Activated CD4-positive, alpha-beta T cell treated with anti-CD3 and anti-CD28 coated beads for 36 hours (primary cell): Measurements from ENCODE around the gene ITGB1. TPM values are rescaled to one million over a fixed set of nuclear protein-coding genes. Genes with fewer than 3 reads are reported as not detected.

Source experiments
- ATAC-seq: fragments of 200-7000 bp; cut with Tn5 transposase; one replicate; pipeline ENCODE4 v1.10.0; 2021; ENCODE audit warnings: mild to moderate bottlenecking, moderate library complexity
- CTCF ChIA-PET: fragments of 350-600 bp; sonication (Branson Sonifier 250); formaldehyde crosslinking; loops from one replicate; lab custom pipeline; 2021; ENCODE audit warnings: antibody characterized with exemption; lab: Charles Lee
- POLR2A ChIA-PET: fragments of 350-600 bp; sonication (Branson Sonifier 250); formaldehyde crosslinking; loops from one replicate; lab custom pipeline; 2021; ENCODE audit warnings: antibody characterized with exemption, inconsistent platforms; lab: Charles Lee
- DNase-seq: peaks from one replicate; pipeline ENCODE4 v3.0.0-alpha.2; 2020
- H3K27ac Mint-ChIP-seq: one replicate; pipeline ENCODE4 v1.8.0; 2021; ENCODE audit warnings: mixed read lengths
- H3K27me3 Mint-ChIP-seq: one replicate; pipeline ENCODE4 v1.8.0; 2021; ENCODE audit warnings: mixed read lengths
- H3K36me3 Mint-ChIP-seq: one replicate; pipeline ENCODE4 v1.8.0; 2021; ENCODE audit warnings: low read depth, mixed read lengths
- H3K4me1 Mint-ChIP-seq: one replicate; pipeline ENCODE4 v1.8.0; 2021; ENCODE audit warnings: mixed read lengths
- H3K4me3 Mint-ChIP-seq: one replicate; pipeline ENCODE4 v1.8.0; 2021; ENCODE audit warnings: mild to moderate bottlenecking, moderate library complexity, mixed read lengths
- H3K9me3 Mint-ChIP-seq: one replicate; pipeline ENCODE4 v1.8.0; 2021; ENCODE audit warnings: low read depth, mixed read lengths
- intact Hi-C, 2 experiments: fragments of 100-400 bp; cut with DNase I in 1 of 2; cut with micrococcal nuclease in 1 of 2; formaldehyde crosslinking; loops; one replicate each; pipeline versions ENCODE4 v1.14.2 to v1.15.1; 2022 to 2024; cut with DNase I, micrococcal nuclease
- total RNA-seq, 2 experiments: library from RNA; stranded (reverse); gene quantifications; one replicate each; pipeline ENCODE4 v1.2.3, GENCODE V29; 2021

The ITGB1 gene
- total RNA-seq, 2 experiments from 2014 or later, result 57.6 to 68.9 TPM

DNA sequence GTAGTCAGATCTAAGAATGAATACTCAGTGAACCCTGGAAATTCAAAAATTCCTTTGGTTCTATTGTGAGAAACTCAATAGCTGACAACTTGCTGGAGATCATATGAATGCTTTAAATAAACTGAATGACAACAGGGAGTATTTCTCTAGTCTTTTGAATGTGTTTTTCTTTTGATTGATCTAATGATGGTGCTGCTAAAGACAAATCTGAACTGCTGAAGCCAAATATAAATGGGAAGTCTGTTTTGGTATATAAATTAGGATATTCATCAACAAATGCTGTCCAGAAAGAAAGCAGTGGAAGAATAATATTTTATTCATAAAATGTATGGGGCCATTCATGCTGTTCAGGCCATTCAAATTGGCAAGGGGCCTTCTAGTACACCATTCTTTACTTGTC, 79.4 kb downstream of the ITGB1 start:
- intact Hi-C loops, result no loop called here
- Mint-ChIP-seq H3K27me3 (no peaks in the 10 kb centered on the region), H3K27ac (no peak overlapping the region), H3K4me1 (peaks cover 7% of the 10 kb centered on the region), H3K9me3 (no peaks in the 10 kb centered on the region), H3K36me3 (no peaks in the 10 kb centered on the region), H3K4me3 (no peak overlapping the region)
- CTCF ChIA-PET, result interaction anchor here (0.6 kb wide), 1 partner anchor 500 kb away, joined by 3 read pairs; no protein-coding TSS in a partner anchor
- POLR2A ChIA-PET, result no interaction called here
- DNase-seq, result no peak
- no peak for ATAC-seq

DNA sequence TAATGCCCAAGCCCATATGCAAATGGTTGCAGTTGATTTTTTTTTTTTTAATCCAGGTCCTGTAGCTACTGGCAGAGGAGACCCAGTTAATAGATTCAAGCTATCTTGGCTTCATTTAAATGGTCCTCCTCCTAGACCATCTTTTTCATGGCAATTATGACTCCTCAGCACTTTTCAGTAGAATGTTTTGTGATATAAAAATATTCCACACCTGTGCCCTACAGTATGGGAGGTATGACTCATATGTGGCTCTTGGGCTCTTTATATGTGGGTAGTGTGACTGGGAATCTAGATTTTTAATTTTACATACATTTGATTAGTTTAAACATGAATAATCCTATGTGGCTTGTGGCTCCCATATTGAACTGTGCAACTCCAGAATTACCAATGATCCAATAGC, 80.1 kb downstream of the ITGB1 start:
- no peak for DNase-seq
- H3K36me3 Mint-ChIP-seq, result no peaks in the 10 kb centered on the region
- no peak overlapping the region for H3K27ac Mint-ChIP-seq
- POLR2A ChIA-PET, result no interaction called here
- CTCF ChIA-PET, result no interaction called here
- intact Hi-C loops, result no loop called here
- H3K9me3 Mint-ChIP-seq, result no peaks in the 10 kb centered on the region
- H3K4me1 Mint-ChIP-seq, result peaks cover 7% of the 10 kb centered on the region
- H3K27me3 Mint-ChIP-seq, result no peaks in the 10 kb centered on the region
- ATAC-seq, result no peak
- no peak overlapping the region for H3K4me3 Mint-ChIP-seq

DNA sequence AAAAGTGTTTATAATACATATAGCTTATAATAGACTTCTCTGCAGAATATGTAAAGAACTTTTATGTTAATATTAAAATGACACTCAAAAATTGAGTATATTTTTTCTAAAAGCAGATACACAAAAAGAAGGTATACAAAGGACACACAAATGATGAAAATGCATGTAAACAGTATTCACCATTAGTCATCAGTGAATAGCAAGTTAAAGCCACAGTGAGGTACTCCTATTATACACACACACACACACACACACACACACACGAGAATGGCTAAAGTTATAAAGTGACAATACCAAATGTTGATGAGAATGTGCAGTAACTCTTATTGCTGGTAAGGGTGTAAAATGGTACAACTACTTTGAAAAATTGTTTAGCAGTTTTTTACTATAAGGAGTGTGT, 92.9 kb downstream of the ITGB1 start:
- H3K4me1 Mint-ChIP-seq, result no peaks in the 10 kb centered on the region
- intact Hi-C loops, result no loop called here
- no peak overlapping the region for H3K4me3 Mint-ChIP-seq

DNA sequence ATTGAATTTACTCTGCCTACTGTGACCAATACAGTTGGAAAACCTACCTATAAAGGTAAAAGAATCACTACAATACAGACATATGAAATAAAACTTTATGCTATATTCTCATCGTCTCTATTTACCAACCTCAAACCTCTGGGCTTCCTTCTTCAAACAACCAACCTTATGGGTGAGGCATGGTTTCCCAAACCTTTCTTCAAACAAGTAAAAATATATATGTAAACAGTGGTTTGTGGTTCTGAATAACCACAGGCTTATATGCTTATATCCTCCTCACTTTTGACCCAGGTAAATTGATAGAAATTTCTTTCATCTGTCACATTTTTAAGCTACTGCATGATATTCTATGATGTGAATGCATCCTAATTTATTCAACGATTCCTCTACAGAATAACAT, 103.6 kb downstream of the ITGB1 start:
- no peaks in the 10 kb centered on the region for H3K9me3 Mint-ChIP-seq
- ATAC-seq (no peak), DNase-seq (no peak)
- ChIA-PET CTCF (no interaction called here), POLR2A (no interaction called here)
- H3K27me3 Mint-ChIP-seq, result no peaks in the 10 kb centered on the region
- H3K4me3 Mint-ChIP-seq, result no peak overlapping the region
- no peaks in the 10 kb centered on the region for H3K36me3 Mint-ChIP-seq
- intact Hi-C loops, result no loop called here
- no peak overlapping the region for H3K27ac Mint-ChIP-seq
- H3K4me1 Mint-ChIP-seq, result no peaks in the 10 kb centered on the region

More for the DNA sequence above, 92.9 kb downstream of the ITGB1 start:
- Mint-ChIP-seq H3K27me3 (no peaks in the 10 kb centered on the region), H3K9me3 (peaks cover 2% of the 10 kb centered on the region), H3K36me3 (no peaks in the 10 kb centered on the region), H3K27ac (no peak overlapping the region)
- DNase-seq (no peak), ATAC-seq (no peak)
- ChIA-PET CTCF (interaction anchor here (1.3 kb wide), 1 partner anchor 145 kb away, joined by 3 read pairs; no protein-coding TSS in a partner anchor), POLR2A (interaction anchor here (0.6 kb wide), 1 partner anchor 94 kb away, joined by 5 read pairs; no protein-coding TSS in a partner anchor)

DNA sequence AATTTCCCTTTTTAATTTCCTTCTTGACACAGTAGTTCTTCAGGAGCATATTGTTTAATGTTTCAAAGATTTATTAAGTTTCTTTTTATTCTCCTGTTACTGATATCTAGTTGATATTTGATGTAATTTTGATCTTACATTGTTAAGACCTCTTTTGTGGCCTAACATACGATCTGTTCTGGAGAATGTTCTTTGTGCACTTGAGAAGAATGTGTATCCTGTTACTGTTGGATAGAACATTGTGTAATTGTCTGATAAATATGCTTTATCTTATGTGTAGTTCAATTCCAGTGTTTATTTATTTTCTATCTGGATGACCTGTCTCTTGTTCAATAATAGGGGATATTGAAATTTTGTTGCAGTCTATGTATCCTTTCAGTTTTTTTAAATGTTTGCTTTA, 106.7 kb downstream of the ITGB1 start:
- no peak for DNase-seq
- no peaks in the 10 kb centered on the region for H3K9me3 Mint-ChIP-seq
- no peak overlapping the region for H3K4me3 Mint-ChIP-seq
- ChIA-PET CTCF (no interaction called here), POLR2A (no interaction called here)
- H3K27me3 Mint-ChIP-seq, result no peaks in the 10 kb centered on the region
- no peak overlapping the region for H3K27ac Mint-ChIP-seq
- no peaks in the 10 kb centered on the region for H3K36me3 Mint-ChIP-seq
- ATAC-seq, result no peak
- no peaks in the 10 kb centered on the region for H3K4me1 Mint-ChIP-seq
- intact Hi-C loops, result no loop called here
